SK-N-DZ (cell line): ENCODE data around the gene CDH4.

Experiments used
- DNase-seq: peaks from one replicate; pipeline ENCODE4 v3.0.0-alpha.2; 2015; ENCODE audit warnings: low spot score

CDH4 gene

DNA sequence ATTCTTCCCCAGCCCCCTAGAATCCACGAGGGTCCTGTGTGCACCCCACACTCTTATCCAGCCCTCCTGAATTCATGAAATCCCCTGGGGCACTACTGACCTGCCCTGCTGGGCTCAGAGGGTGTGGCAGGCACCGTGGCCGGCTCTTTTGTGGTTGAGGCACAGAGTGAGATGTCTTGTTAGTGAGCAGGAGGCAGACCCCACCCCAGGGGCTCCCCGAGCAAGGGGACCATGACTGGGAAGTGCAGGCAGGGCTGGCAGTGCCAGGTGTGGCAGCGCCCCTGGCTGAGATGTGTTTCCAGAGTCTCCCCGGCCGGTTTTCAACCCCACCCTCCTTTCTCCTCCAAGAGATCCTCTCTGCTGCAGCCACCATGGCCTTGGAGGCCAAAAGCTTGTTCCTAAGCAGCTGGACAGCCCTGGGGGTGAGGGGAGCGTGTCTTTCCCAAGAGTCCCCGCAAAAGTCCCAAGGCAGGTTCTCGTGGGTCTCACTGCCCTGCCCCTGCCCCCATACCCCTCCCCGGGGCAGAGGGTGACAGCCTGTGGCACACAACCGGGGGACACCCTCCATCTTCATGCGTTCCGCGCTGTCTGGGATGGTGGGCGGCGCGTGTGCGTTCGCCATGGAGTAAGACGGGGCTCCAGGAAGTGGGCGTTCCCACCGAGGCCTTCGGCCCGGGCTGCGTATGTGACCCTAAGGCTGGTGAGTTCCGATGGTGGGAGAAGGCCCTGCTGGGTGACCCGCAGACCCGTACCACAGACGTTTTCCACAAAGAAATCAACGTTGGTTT, 604.8 kb downstream of the CDH4 start:
- DNase-seq, result no peak

DNA sequence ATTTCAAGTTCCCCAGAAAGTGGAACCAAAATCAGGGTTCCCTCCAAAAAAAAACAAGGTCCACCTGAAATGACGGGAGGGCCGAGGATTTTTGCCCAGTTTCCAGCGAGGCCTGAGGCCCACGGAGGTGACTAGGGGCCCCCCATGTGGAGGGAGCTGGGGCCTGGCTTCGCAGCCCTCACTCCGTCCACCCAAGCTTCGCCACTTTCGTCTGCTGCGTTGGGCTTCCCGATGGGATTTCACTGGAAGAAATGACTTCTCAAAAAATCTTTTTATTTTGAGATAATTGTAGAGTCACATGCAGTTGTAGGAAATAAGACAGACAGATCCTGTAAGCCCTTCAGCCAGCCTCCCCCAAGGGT, 605.3 kb downstream of the CDH4 start:
- no peak for DNase-seq

DNA sequence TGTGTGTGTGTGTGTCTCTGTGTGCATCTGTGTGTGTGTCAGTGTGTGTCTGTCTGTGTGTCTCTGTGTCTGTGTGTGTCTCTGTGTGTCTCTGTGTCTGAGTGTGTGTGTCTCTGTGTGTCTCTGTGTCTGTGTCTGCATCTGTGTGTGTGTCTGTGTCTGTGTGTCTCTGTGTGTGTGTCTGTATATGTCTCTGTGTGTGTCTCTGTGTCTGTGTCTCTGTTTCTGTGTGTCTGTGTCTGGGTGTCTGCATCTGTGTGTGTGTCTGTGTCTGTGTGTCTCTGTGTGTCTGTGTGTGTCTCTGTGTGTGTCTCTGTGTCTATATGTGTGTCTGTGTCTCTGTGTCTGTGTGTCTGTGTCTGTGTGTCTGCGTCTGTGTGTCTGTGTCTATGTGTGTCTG, 605.8 kb downstream of the CDH4 start:
- no peak for DNase-seq

DNA sequence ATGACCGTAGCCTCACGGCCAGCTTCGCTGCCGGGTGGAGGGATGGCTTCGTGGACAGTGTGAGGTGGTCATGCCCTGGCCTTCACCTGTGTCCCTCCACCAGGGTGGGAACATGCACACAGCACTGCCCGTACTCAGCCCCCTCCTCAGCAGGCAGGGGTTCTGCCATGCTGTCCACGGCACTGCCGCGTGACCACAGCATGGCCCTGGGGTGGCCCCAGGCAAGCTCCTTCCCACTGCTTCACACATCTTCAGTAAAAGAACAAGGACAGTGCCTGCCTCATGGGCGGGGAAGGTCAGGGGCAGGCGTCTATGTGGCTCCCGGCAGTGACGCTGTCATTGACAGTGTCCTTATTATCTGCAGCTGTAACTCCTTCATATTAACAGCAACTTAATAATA, 607.7 kb downstream of the CDH4 start:
- DNase-seq, result no peak

DNA sequence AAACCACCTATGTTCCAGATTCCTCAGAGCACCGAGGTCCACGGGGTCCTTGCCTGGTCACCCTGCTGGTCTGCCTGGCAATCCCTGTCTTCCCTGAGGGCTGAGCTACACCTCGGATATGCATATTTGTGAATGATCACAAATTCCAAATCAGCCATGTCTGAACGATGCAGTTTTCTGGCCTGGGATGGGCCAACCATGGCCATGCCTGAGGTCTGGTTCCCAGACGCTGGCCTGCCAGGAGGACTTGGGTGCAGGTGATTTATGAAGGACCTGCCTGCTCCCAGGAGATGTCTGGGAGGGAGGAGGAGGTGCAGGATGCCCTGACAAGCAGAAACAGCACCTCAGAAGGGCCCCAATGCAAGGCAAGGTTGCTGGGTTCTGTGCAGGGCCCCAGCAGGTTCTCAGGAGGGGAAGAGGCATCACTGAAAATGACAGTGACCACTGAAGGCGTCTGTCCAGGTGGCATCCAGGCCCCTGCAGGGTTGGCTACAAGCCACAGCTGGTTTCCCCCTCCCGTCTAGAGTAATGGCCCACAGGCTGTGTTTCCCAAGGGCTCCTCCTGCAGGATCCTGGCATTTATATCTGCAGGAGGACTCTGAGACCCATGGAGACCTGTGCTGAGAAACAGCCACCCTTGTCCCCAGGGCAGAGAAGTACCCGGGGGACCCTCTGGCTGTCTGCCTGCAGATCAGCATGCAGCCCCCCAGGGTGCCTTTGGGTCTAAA, 608.4 kb downstream of the CDH4 start:
- no peak for DNase-seq

DNA sequence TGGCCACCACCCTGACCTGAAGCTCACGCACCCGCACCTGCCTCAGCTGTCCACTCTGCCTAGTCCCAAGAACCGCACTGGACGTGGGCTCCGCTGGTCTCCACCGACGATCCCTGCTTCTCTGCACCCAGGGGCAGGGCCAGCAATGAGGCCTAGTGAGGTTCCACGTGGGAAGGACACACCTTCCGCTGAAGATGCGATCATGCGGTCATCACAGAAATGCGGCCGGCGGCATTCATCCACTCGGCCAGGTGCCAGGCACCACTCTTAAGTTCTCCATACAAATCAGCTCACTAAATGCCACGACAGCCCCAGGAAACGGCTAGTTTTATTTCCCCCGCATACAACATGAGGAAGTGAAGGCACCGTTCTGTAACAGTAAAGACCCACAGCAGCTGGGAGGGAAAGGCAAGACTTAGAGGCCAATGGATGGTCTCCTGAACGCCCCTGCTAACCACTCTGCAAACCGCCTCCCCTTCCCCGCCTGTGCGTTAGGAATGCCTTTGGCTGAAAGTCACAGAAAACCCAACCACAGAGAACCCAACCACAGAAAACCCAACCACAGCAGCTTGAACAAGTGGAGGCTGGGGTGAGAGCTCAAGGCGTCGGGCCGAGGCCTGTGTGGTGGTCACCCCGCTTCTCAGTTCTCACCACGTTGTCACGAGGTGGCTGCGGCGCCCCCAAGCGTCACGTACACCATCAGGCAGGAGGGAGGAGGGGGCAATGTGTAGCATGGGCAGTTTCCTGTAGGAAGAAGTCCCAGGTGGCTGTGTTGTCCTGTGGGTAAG, 609.2 kb downstream of the CDH4 start:
- DNase-seq, result no peak

DNA sequence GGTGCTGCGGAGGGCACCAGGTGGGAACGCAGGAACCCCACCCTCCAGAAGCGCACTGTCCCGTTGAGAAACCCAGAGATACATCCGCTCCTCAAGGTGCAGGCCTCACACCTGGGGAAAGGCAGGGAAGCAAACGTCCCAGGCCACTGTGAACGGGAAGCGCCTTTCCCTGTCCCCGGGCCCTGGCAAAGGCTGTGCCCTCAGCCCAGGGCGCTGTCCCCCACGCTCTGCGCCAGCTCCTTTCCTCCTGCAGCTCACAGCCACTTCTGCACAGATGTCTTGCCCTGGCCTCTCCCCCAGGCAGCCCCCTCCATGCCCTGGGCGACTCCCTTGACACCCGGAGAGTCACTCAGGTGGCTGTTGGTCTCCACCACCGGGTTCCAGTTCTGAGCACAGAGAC, 609.8 kb downstream of the CDH4 start:
- no peak for DNase-seq

DNA sequence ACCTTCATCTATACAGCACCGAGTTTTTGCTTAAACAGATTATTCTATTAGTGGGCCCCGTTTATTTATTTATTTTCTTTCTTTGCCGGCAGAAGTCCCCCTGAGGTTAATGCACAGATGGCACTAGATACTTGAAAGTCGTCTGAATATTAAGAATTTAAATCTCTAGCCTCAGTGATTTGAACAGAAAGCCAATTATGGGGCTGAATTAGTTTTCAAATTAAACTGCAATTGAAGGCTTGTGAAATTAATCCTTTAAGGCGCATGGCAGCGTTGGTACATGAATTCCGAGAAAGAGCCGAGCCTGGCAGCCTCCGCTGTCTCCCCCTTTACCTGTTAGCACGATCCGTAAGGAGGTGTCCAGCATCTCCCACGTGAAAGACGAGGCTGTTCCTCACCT, 610.8 kb downstream of the CDH4 start:
- DNase-seq, result no peak

DNA sequence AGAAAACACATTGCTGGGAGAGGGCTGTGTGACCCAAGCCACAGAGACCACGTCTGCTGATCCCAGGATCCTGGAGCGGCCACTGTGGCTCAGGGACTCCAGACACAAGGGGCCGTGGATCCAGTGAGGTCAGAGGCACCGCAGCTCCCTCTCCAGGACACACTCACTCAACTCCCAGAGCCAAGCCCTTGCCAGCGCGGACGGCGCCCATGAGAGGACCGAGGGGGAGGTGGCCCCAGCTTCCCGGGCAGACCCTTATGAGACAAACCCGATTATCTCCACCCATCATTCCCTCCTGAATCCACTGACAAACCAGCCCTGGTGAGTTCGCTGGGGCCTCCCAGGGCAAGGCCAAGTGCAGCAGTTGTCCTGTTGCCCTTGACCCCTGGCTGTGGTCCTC, 612.4 kb downstream of the CDH4 start:
- no peak for DNase-seq

DNA sequence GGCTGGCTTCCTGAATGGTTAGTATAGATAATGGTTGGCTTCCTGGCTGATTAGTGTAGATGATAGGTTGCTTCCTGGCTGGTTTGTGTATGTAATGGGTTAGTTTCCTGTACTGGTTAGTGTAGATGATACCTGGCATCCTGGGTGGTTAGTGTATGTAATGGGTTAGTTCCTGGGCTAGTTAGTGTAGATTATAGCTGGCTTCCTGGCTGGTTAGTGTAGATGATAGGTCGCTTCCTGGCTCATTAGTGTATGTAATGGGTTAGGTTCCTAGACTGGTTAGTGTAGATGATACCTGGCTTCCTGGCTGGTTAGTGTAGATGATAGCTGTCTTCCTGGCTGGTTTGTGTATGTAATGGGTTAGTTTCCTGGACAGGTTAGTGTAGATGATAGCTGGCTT, 613.3 kb downstream of the CDH4 start:
- DNase-seq, result no peak

DNA sequence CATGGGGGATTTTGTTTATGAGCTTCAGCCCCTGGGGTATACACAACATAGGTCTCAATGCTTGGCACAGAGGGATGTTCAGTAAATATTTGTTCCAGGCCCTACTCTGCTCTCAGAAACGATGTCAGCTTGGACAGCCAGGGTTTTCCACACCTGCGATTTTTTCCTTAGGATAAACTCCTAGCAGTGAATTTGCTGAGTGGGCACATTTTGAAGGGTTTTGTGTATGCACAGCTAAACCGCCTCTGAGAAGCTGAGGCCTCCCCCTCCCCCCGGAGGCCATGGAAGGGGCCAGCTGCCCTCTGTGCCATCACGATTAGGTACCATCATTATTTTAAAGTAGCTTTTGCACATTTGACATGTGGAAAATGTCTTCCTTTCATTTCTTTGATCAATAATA, 614.1 kb downstream of the CDH4 start:
- no peak for DNase-seq

DNA sequence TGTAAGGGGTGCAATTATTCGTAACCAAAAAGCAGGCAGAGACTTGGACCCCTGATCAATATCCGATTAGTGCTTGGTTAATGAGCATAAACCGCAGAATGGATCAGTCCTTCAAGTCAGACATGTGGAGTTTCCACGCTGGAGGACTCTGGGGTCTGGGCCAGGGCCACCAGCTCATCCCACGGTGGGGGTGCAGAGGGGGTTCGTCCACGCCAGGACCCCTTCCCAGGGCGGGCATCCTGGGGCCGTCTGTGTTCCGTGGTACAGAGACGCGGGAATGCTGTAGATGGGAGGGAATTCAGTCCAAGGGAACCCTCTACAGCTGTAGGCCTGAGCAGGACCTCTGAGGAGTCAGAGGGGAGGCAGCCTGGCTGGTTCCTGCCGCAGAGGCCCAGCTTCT, 615.9 kb downstream of the CDH4 start:
- no peak for DNase-seq

DNA sequence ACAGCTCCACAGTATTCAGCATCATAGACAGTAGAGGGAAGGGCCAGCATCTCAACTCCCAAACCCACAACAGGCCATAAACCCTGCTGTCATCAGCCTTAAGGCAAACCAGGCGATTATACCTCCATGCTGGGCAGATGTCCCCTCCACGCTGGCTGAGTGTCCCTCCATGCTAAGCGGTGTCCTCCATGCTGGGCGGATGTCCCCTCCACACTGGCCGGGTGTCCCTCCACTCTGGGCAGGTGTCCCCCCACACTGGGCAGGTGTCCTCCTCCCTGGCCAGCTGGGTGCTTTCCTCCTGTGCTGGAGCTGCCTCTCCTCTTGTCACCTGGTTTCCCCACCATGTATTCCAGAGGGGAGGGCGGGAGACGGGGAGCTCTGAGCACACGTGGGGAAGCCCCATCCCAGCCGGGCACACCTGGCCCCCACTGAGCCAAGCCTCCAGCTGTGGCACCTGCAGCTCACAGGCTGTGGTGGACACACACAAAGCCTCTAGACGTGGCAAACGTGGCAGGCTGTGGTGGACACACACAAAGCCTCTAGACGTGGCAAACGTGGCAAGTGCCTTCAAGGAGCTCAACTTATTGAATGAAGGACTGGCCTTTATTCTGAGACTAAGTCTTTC, 616.5 kb downstream of the CDH4 start:
- DNase-seq, result no peak

DNA sequence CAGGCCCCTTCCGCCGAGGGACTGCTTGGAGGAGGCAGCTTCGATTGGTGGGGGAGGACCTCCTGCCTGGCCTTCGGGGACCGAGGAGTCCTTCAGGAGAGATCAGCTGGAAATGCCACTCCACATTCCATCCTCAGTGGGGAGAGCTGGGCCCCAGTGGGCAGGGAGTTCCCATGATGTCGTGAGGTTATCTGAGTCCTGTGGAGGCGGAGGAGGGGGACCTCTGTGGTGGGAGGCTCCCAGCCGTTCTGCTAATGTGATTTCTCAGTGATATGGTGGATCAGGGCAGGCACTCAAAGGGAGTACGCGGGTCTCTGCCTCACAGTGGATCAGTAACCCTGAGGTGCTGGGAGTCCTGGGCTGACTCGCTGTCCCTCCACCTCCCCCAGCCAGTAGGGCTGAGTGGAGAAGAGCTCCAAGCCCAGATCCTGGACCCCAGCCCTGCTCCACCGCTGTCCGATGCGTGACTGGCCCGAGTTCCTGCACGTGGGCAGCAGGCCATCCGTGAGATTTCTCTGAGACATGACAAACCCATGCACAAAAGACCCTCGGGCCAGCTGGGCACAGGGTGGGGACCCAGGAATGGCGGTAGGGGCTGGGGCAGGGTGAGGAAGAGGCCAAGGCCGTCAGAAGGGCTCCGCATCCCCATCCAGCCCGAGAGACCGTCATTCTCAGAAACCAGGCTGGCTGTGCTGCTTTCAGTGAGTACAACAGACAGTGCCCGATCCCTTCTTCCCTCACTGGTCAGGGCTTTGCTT, 617.9 kb downstream of the CDH4 start:
- DNase-seq, result no peak

DNA sequence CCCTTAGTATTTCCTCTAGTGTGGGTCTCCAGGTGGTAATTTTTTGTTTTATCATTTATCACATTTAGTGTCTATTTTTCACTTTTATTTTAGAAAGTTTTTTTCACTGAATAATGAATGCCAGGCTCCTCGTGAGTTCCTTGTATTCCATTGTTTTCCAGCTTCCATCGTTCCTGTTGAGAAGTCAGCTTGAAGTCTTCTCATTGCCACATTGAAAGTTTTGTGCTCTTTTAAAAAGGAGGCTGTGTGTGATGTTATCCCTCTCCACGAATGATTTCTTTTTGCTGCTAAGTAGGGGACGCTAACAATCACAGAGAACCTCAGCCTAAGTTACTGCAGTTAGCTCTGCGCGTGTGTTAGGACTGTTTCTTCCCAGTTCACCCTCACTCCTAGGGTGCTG, 619.1 kb downstream of the CDH4 start:
- no peak for DNase-seq

DNA sequence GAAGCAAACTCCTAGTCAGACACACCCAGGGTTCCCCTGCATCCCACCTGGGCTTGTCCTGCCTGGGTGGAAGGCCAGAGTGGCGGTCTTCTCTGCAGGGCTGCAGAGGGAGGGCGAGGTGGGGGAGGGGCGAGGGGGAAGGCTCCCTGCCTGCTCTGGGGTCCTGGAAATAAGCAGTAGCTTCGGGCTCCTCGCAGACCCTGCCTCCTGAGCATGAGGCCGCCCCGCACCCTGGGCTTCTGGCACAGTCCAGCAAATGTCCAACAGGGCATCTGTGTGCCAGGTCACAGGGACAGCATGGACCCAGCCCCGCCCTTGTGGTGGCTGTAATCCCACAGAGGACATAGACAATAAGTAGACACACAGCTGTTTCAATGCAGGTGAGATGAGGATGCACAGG, 619.9 kb downstream of the CDH4 start:
- DNase-seq, result no peak

DNA sequence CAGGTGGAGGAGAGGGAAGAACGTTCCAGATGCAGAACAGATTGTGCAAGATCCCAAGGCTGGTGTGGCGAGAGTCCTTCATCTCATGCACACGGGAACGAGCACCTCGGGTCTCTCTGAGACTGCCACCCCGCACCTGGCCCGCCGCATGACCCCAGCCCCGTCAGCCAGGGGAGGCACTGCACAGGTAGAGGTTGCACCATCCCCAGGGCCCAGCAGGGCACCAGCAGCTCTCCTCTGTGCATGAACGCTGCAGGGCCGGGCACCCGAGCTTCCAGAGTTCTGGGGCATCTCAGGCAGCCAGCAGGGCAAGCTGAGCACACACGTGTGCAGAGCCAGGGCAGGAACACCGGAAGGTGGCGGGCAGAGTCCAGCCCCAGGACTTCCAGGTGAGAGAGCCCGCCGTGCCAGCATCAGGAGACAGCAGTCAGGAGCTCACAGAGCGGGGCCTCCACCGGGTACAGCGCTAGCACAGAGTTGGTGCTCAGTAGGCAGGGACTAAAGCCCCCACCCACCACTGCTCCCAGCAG, 620.4 kb downstream of the CDH4 start:
- no peak for DNase-seq

DNA sequence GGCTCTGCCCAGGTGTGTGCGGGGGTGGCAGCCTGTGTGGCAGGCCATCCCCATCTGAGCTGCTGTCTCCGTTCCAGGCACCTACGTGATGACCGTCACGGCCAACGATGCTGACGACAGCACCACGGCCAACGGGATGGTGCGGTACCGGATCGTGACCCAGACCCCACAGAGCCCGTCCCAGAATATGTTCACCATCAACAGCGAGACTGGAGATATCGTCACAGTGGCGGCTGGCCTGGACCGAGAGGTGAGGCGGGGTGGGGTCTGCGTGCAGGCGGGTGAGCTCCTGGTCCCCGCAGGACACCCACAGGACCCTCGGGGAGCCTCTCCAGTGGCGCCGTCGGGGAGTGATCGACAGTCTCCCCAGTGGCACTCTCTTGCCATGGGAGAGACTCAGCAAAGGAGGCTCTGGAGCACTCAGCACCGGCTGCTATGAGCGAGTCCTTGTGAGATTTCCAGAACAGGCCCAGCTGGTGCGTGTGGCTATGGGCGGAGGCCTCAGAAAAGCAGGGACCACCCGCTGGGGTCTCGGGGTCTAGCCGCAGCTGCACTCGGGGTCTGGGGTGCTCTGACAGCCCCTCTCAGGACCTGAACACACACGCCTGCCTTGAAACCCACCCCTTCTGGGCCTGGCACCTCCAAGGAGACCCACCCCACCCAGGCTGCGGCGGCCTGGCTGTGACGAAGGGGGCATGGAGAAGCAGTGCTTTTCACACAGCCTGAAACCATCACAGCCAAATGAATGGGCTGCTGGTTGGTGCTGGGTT, 621.8 kb downstream of the CDH4 start:
- no peak for DNase-seq

DNA sequence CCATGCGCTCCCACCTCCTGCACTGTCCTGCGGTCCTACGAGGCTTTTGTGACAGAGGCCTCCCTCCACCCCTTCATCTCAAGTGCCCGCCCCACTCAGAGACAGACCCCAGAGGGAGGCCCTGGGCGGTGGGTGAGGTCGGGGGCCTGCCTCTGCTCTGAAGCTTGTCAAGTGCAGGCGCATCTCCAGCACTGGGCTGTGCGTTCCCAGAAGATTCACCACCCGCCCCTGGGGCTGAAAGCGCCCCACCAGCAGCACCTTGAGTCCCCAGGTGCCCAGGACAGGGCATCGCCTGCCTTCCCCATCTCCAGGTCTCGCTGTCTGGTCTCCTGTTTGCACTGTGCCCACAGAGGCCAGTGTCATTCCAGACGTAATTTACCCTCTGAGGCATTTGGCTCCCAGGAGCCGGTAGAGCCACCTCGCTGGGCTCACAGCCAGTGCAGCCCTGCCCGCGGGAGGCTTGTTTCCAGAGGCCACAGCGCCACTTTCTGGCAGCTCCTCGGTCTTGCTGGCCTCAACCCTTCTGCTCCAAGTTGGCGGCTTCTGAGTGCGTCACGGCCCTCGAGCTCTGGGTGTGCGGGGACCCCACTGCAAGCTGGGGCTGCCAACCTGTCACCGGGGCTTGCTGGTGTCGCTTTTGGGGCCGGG, 622.5 kb downstream of the CDH4 start:
- no peak for DNase-seq
